Measurements from ENCODE around the gene RBM39. TPM values are rescaled to one million over a fixed set of nuclear protein-coding genes. Genes with fewer than 3 reads are reported as not detected.
A peak's percentile ranks its signal among the peaks of the same experiment; 100 is the strongest.
"Not testable (repeated sequence)": the region's sequence is repeated elsewhere in the genome, so short reads cannot be mapped to it uniquely, and the experiment has no call there.

Gene RBM39
- total RNA-seq, 3 donors from 2014 or later = 226 to 303 (median 300) TPM

- DNase-seq (no peak), ATAC-seq (no peak)
- Histone ChIP-seq H3K4me1 (ENCODE audit: low read depth) (peaks cover 27% of the 10 kb centered on the region), H3K36me3 (ENCODE audit: low read depth) (no peaks in the 10 kb centered on the region), H3K4me3 (no peak overlapping the region), H3K9me3 (no peaks in the 10 kb centered on the region)
- no peak for TF ChIP-seq CTCF (IDR thresholded peaks at IDR 0.05)
- intact Hi-C loops (cut with DNase I, micrococcal nuclease) = no loop called here
Observed at GRCh38 chr20:35771367-35771688, 29.3 kb upstream of the RBM39 start.

- peaks cover 27% of the 10 kb centered on the region for H3K4me1 ChIP-seq (ENCODE audit: low read depth)
- TF ChIP-seq CTCF (IDR thresholded peaks at IDR 0.05) = no peak
- intact Hi-C loops (cut with DNase I, micrococcal nuclease) = no loop called here
Observed at GRCh38 chr20:35768731-35769664, 26.9 kb upstream of the RBM39 start.

GRCh38 chr20:35767683-35768481 is 25.8 kb upstream of the RBM39 start:
- Histone ChIP-seq H3K4me1 (ENCODE audit: low read depth) (peaks cover 18% of the 10 kb centered on the region), H3K4me3 (no peak overlapping the region), H3K9me3 (no peaks in the 10 kb centered on the region), H3K36me3 (ENCODE audit: low read depth) (no peaks in the 10 kb centered on the region)
- intact Hi-C loops (cut with DNase I, micrococcal nuclease) = no loop called here
- no peak for TF ChIP-seq CTCF (IDR thresholded peaks at IDR 0.05)
- ATAC-seq (peak; percentile 45), DNase-seq (peak; percentile 53 to 71 (median 69))

More at GRCh38 chr20:35768731-35769664, 26.9 kb upstream of the RBM39 start:
- Histone ChIP-seq H3K9me3 (no peaks in the 10 kb centered on the region), H3K4me3 (no peak overlapping the region), H3K36me3 (ENCODE audit: low read depth) (no peaks in the 10 kb centered on the region)
- peak; percentile 82 to 91 (median 83) for DNase-seq
- ATAC-seq = peak; percentile 29

- intact Hi-C loops (cut with DNase I, micrococcal nuclease) = no loop called here
Observed at GRCh38 chr20:35766843-35767242, 24.8 kb upstream of the RBM39 start.

GRCh38 chr20:35764936-35765335 is 22.9 kb upstream of the RBM39 start:
- DNase-seq; ATAC-seq; intact Hi-C loops (cut with DNase I, micrococcal nuclease); H3K36me3 ChIP-seq (ENCODE audit: low read depth); H3K9me3 ChIP-seq; H3K4me3 ChIP-seq: not testable (repeated sequence)
- peaks cover 11% of the 10 kb centered on the region for H3K4me1 ChIP-seq (ENCODE audit: low read depth)

More at GRCh38 chr20:35766843-35767242, 24.8 kb upstream of the RBM39 start:
- TF ChIP-seq CTCF (IDR thresholded peaks at IDR 0.05) = no peak
- Histone ChIP-seq H3K4me3 (no peak overlapping the region), H3K9me3 (no peaks in the 10 kb centered on the region), H3K4me1 (ENCODE audit: low read depth) (peaks cover 15% of the 10 kb centered on the region), H3K36me3 (ENCODE audit: low read depth) (no peaks in the 10 kb centered on the region)
- DNase-seq (no peak), ATAC-seq (no peak)

- DNase-seq (no peak), ATAC-seq (no peak)
- Histone ChIP-seq H3K9me3 (no peaks in the 10 kb centered on the region), H3K4me3 (no peak overlapping the region), H3K4me1 (ENCODE audit: low read depth) (no peaks in the 10 kb centered on the region), H3K36me3 (ENCODE audit: low read depth) (no peaks in the 10 kb centered on the region)
- intact Hi-C loops (cut with DNase I, micrococcal nuclease) = no loop called here
- no peak for TF ChIP-seq CTCF (IDR thresholded peaks at IDR 0.05)
Observed at GRCh38 chr20:35762461-35762860, 20.4 kb upstream of the RBM39 start.

GRCh38 chr20:35761548-35761947 is 19.5 kb upstream of the RBM39 start:
- ATAC-seq; intact Hi-C loops (cut with DNase I, micrococcal nuclease); H3K4me1 ChIP-seq (ENCODE audit: low read depth); DNase-seq; H3K4me3 ChIP-seq; H3K36me3 ChIP-seq (ENCODE audit: low read depth); H3K9me3 ChIP-seq: not testable (repeated sequence)
